GM18508 (cell line): ENCODE measurements around the gene GPRIN2.
"Not testable (repeated sequence)": the region's sequence is repeated elsewhere in the genome, so short reads cannot be mapped to it uniquely, and the experiment has no call there.

ENCODE experiments used
- ATAC-seq: cut with Tn5 transposase; IDR thresholded peaks from one replicate; pipeline ENCODE4 v1.9.1; 2021; ENCODE audit warnings: moderate number of reproducible peaks; ENCODE audit not compliant: insufficient read depth, unreplicated experiment

The GPRIN2 gene

DNA sequence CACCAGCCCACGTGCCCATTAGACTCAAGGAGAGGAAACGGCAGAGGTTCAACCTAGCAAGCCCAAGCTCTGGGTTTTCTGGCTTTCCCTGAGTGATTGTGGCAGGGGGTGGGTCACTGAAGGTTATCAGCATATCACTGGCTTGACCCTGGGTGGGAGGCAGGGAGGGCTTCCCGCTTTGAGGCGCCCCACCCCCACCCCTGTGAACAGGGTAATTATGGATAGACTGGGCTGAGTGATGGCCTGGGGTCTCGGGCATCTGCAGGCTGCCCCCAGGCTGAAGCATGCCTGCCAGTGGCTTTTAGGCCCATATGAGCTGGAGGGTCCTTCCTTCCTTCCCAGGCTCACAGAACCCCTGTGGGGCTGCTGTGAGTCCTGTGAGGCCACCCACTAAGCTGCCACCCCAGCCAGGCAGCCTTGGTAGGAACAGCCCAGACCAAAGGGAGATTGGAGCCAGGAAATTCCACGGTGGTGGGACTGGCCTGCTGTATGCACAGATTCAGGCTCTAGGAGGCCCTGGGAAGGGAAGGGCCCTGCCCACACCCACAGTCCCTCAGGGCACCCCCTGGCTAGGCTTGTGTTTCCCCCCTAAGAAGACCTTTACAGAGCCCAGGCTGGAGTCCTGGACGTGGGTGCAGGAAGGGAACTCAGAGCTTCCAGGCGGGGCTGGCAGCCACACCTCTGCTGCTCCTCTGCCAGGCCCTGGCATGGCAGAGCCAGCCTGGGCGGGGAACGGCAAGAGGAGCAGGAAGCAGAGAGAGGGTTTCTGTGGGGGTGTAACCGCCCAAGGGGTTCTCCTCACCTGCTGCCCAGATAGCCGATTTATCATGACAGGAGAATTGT lies 33.1 kb downstream of the GPRIN2 start:
- ATAC-seq, result no peak

DNA sequence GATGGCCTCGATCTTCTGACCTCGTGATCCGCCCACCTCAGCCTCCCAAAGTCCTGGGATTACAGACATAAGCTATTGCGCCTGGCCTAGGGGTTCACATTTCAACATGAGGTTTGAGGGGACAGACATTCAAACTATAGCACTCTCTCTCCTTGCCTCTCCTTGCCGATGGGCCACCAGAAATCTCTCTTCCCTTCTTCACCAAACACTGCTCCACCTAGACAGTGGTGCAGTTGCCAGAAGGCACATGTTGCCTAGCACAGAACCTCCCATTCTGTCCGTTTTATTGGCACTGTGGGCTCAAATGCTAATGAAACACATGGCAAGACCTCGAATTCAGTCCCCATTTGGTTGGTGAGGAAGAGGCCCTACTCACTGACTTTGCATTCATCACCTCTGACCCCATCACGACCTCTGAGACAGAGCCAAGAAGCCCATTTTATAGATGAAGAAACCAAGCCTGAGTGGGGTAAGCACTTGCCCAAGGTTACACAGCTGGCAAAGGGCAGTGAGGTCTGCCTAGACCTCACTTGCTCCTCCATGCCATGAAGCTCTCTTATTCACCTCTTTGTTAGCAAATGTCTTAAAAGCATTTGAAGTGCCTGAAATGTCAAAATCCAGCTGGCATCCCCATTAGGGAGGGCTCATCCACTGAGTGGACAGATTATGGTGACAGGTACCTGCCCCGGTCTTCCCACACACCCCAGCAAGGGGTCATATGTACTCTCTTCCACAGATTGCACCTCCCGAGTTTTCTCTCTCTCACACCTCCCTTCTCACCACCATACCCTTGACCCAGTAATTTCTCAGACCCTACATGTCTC lies 34.0 kb downstream of the GPRIN2 start:
- ATAC-seq, result no peak

DNA sequence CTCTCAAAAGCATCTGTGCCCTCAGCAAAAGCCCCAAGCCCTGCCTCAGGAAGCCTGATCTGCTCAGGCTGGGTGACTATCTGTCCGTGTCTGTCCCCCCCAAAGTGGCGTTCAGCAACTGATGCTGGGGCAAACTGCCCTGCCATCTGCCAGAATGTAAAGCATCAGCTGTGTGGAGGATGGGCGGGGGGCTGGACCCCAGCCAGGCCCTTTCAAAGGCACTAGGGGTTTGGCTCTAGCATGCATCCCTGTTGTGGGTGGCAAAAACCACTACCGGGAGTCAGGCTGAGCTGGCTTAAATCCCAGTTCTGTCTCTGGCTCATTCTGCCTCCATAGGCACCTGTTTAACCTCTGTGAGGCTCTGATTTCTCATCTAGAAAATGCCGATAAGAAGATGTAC lies 35.5 kb downstream of the GPRIN2 start:
- ATAC-seq, result no peak

DNA sequence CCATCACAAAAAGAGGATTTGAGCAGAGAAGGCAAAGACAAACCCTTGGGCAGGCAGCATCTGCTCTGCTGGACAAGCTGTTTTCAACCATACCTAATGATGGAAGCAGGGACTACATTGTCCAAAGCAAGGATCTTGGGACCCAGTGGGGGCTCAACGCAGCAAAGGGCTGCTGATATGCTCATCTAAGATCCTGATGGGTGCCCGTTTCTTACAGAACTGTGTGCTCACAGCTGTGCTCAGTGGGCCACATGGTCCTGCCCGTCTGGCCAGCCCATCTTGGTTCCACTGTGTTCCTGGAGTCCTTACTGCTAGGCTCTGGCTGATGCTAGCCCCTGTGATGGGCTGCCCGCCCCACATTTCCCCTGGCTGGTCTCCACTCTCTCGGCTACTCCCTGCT lies 36.1 kb downstream of the GPRIN2 start:
- ATAC-seq, result no peak

DNA sequence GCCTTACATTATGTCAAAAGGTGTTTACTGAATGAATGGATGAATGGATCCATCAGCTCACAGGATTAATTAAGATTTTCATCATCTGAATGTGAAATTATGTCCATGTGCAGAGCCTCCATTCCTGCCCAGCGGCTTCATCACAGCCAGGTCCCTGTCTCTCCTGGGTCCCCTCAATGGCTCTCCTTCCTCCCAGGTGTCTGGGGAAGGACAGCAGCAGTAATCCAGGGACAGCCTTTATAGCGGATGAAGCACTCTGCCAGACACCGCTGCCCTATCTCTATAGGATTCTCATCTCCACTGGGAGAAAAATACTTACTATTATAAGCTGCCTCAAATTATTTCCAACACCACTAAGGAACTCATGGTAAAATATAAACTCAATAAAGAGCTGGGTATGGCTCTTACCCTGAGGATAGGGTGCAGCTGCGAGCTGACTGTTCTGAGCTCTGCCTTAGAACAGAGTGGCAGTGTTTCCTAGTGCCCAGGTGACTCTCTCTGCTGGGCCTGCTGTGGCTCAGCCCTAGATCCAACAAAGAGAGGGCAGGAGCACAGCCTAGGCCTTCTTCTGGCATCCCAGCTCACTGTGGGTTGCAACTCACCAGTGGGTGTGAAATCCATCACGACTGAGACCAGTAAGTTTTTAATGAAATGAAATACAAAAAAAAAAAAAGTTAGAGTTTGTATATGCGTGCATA lies 38.3 kb downstream of the GPRIN2 start:
- ATAC-seq, result no peak

DNA sequence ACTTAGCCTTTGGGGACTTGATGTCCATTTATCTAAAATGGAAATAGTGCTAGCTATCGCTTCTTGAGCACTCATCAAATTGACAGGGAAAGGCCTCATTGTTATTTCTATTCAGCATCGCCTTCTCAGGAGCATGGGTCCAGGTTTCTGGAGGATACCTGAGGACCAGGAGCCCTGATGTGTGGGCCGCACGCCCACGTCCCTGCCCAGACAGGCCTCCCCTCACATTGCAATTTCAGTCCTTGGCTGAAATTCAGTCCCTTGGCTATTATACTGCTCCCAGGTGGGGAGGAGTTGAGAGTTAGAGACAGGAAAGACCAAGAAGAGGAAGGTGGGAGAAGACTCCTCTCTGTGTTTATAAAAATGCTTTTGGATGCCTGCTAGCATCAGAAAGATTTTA lies 38.9 kb downstream of the GPRIN2 start:
- ATAC-seq, result no peak

DNA sequence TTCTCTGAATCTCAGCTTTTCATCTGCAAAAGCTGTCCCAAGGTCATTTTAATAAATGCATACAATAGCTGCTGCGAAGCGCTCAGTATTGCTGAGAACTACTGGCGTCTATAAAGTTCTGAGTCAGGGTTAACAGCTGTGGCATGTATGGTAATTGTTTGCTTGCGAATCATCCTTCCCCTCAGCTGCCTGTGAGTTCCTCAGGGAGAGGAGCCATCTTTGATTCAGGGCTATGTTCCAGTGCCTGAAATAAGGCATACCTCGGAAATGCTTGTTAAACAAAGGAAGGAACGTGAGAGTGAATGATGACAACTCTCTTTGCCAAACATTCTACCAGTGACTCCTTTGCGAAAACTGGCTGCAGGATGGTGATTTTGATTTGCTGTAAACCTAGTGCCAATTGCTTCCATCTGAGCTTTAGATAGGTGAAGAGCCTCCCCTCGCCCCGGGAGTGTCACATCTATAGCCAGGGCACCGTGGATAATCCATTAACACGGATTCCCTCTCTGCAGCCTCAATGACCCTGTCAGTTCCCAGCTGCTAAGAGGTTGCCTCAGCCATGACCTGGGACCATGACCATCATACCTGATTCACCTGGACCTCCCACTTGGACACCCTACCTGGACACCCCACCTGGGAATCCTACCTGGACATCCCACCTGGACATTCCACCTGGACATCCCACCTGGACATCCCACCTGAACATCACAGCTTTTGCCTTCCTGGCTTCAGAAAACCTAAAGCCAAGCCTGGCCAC lies 39.6 kb downstream of the GPRIN2 start:
- no peak for ATAC-seq

DNA sequence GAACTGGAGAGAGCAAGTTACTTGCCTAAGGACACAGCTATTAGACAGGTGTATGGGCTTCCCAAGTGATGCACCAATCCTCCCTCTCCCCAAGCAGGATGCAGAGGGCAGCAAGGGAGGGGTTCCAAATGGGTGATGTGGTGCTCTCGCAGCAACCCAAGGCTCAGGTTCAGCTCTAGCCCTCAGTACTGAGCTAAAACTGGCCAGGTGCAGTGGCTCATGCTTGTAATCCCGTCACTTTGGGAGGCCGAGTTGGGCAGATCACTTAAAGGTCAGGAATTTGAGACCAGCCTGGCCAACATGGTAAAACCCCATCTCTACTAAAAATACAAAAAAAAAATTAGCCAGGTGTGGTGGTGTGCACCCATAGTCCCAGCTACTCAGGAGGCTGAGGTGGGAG lies 40.7 kb downstream of the GPRIN2 start:
- ATAC-seq, result no peak

DNA sequence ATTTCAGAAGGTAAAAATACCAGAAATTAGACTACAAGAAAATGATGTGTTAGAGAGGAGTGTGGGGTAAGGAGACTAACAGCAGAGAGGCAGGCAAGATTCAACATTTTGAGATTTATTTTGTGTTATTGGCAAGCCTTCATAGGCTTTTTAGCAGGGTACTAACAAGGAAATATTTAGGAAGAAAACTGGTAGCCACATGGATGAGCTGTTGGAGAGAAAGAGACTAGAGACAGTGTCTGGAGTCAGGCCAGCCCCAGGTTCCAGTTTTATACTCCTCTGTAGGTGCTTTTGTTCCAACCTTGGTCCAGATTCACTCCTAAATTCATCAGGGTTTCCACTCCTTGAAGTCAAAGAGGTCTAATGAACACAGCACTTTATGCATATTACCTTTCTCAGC lies 41.1 kb downstream of the GPRIN2 start:
- no peak for ATAC-seq

DNA sequence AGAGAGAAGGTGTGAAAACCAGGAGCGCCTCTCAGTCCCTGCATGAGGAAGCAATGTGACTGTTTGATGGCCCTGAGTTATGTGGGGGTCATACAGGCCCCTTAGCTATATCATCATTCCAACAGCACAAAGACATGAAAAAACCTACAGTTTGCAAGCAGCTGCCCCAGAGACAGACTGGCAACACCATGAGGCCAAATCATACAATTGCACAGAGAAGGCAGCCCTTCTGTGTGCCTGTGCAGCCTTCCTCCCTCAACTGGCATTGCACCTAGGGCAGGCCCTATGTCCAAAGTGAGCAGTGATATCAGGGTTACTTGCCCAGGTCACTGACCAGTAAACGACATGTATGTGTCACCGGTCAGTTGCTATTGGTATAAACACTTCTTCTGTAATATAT lies 41.6 kb downstream of the GPRIN2 start:
- ATAC-seq, result no peak

DNA sequence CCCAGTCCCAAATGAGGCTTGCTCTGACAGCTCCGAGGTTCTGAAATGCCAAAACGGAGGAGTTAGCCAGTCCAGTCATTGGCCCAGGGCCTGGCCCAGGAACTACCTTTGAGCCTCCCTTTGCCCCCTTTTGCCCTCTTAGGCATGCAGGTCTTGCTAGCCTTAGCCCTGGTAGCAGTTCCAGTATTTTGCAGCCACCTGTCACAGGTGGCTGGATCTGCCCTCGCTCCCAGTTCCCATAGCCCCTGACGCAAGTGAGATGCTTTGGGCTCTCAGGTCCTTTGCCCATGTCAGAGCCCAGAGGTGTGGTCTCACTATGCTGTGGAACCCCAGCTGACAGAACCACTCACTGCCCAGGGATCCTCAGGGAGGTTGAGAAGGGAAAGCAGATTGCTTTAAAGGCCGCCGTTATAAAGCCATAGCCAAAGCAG lies 42.0 kb downstream of the GPRIN2 start:
- ATAC-seq, result no peak

DNA sequence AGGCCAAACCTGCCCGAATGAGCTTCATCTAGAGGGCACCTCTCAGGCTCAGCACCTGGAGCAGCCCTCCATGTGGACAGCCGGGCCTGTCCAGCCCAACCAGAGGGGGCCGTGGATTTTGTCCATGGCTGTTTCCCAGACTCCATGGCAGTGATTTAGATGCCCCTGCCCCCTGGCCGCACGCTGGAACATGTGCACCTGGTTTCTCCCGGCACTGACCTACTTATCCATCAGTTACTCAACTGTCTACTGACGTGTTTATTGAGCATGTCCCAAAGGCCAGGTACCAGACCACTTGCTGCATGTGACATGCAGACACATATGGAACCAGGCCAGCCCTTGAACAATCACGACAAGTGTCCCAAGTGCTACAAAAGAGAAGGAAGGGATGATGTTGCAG lies 43.1 kb downstream of the GPRIN2 start:
- not testable (repeated sequence) for ATAC-seq

DNA sequence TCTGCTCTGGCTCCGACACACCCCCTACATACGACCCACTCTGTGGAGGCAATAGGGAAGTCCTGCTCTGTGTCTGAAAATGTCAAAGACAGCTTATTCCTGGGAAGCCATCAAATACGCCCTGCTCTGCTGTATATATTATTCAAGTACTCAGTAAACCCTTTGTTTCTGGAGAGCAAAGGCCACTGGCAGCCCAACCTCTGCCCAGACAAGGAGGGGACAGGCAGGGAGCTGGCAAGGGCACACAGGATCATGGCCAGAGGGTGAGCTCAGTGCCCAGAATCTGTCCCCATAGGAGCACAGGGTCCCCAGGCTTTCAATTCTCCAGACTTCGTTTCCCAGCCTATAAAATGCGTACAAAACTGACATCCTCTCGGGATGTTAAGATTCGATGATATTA lies 43.7 kb downstream of the GPRIN2 start:
- not testable (repeated sequence) for ATAC-seq

DNA sequence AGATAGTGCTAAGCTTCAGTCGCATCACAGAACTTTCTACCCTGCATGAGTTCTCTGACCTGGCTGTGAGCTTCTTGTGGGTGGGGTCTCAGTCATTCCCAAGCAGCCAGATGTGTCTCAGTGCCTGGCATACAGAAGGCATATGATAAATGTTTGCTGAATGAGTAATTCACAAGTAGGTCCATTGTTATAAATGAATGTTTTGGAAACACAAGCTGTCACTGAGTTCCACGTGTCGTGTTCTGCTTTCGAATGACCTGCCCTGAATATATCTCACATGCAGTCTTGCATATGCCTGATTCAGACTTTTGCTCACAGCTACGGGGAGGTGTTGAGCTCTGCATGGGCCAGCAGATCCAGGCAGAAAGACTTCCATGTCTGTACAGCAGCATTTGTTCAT lies 44.5 kb downstream of the GPRIN2 start:
- ATAC-seq, result not testable (repeated sequence)
